ENCODE data around the gene KLF7.
"Not testable (repeated sequence)": the region's sequence is repeated elsewhere in the genome, so short reads cannot be mapped to it uniquely, and the experiment has no call there.

KLF7 gene

DNA sequence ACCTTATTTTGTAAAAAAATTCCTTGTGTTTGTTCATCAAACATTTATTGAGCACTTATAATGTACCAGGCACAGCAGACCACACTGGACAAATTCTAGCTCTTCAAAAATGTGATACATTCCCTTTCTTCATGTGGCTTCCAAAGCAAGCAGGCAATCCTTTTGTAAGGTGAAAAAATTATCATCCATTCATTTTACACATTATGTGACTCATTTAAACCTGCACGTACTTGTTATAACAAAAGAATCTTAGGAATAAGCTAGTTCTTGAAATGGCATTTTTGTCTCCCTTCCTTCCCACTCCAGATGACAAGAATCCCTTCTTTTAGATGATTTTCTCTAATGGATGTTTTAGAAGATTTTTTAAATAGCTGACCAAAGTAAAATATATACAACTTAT, 104.6 kb downstream of the KLF7 start:
- no peak for DNase-seq (ENCODE audit: low spot score)

DNA sequence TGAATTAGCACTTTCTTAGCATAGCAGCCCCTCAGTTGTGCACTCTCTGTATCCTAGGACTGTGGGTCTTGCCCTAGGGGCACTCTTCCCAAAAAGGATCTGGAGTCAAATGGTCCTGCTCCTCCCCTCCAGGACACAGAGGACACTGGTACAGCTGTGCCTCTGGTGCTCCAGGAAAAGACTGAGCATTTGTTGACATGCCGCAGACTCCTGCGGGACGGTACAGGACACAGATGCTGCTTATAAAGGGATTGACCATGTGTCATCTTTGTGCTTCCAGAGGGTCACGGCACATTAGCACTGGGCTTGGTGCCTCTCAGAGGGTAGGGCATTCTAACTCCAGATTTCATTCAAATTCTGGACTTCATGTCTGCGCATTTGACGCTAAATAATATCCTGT, 110.5 kb downstream of the KLF7 start:
- DNase-seq (ENCODE audit: low spot score), result no peak

DNA sequence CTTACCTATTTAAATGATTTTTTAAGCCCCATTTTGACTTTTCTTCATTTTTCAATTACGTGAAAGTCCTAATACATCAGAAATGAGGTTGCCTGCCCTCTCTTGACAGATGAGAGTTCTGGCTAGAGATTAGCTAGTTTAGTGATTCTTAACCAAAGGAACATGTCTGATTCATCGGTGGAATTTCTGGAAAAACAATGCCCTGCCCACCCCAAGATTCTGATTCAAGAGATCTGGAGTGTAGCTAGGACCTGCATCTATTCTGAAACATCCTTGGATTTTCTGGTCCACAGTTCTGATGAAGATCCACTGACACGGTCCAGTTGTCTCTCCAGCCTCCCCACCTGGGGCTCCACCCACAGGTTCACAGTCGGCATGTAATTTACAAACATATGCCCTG, 111.2 kb downstream of the KLF7 start:
- DNase-seq (ENCODE audit: low spot score), result no peak

GRCh38 chr2:207051385-207051965, 114.3 kb downstream of the KLF7 start:
- DNase-seq (ENCODE audit: low spot score), result no peak

DNA sequence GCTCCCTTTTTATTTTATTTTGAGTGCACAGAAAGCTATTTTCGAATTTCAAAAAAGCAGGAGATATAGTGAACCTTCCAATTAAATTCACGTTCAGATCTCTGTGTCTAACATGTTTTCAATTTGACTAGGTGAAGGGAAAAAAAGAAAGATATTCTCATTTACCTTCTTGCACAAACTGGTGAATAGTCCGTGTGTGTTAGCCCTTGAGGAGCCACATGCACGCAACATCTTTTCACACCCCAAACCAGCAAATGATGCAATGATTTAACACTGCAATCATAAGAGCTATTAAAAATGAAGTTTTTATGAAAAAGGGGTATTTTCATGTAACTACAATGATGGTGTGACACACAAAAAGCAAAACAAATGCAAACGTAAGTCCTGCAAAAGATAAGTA, 116.6 kb downstream of the KLF7 start:
- DNase-seq (ENCODE audit: low spot score), result no peak

- DNase-seq (ENCODE audit: low spot score), result no peak
Measured at GRCh38 chr2:207048416-207048815, 117.3 kb downstream of the KLF7 start.

GRCh38 chr2:207046724-207047123, 119.0 kb downstream of the KLF7 start:
- DNase-seq (ENCODE audit: low spot score), result no peak

DNA sequence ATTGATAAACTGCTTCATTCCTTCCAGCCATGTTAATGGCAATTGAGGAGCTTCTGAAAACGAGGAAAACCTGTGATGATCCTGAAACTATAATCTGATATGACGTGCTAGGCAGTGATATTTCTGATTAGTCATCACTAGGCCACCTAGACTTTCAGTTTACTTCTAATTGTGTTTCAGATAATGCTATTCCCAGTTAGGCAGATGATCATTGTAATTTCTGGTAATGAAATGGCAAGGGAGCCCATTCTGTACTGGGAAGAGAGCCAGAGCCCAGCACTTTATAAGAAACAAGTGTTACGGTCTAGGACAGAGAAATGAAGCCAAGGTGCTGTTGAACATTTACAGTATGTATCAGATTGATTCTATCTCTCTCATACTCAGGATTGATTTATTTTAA, 120.2 kb downstream of the KLF7 start:
- no peak for DNase-seq (ENCODE audit: low spot score)

GRCh38 chr2:207044379-207045362, 121.1 kb downstream of the KLF7 start:
- no peak for DNase-seq (ENCODE audit: low spot score)

DNA sequence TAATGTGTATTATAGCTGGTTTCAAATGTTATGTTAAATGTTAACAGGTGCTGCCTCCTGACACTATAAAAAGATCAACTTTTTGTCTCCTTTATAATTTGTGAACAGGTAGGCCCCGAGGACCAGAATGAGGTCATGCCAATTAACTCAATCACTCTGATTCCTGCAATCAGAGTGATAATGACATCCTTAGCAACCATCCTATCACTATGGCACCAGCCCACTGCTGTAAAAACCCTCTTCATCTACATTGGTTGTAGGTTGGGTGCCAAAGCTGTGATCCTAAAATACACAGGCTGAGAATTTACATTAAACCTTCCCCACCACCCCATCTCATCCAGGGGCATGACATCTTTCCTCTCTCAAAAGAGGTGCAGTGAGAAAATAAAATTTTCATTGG, 122.9 kb downstream of the KLF7 start:
- no peak for DNase-seq (ENCODE audit: low spot score)

DNA sequence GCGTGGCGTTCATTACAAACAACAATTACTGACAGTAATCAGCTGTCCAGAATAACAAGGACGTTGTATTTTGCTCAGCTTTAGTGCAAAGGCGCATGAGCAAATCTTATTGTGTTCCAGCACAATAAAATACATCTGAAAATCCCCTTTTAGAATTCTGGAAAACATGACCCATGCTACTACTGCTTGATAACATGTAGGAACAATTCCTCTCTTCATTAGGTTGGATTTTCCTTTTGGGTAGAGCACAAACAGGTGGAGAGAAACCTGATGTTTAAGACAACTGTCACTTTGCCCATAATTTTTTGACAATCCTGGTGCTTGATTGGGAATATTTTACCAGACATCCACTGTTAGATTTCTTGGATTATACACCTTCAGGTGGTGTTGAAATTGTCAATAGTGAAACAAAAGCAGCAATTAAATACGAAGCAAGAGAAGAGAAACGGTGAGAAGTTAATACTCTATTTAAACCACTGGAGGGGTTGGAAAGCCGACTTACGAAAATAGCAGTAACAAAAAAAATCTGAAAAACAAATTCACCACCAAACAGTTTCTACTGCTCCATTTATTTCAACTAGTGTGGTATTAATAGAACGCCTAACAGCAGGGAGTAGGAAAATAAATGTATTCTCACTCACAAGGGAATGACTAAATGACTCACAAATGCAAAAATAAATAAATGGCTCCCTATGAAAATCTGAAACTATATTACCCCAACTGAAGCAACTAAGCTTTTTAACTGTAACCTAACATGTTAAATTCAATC, 123.8 kb downstream of the KLF7 start:
- DNase-seq (ENCODE audit: low spot score), result no peak

DNA sequence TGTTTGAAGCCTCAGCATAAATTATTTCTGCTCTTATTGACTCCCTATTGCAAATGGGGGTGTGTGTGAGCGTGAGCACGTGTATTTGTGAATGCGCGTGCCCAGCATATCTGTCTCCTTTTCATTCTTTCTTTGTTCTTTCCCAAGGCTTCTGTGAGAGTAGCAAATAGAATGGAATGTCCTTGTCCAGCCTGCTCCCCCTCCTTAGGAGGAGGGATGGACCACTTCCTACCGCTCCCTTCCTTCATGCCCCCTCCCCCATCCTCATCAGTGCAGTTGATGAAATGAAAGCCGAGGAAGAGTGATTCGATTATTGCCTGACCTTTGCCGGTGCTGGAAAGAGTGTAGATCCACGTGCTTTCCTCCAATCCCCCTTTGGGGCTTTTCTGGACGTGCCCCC, 124.5 kb downstream of the KLF7 start:
- no peak for DNase-seq (ENCODE audit: low spot score)

DNA sequence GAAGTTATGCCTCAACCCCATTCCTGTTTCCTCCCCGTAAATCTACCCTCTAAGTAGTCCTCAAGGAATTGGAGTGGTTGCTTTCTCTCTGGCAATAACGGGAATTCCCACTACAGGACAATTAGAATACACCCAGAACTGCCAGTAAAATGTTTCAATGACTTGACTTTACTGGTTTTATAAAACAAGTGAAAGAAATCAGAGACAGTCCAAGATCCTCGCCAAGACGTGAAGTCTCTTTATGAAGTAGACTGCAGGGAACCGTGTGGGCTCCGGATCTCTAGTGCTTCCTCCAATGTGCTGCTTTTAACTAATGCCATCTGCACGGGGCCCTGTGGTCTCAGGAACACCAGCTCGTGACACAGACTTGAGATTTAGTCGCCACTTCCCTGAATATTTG, 125.1 kb downstream of the KLF7 start:
- no peak for DNase-seq (ENCODE audit: low spot score)

GRCh38 chr2:207039225-207039624, 126.5 kb downstream of the KLF7 start:
- DNase-seq (ENCODE audit: low spot score), result no peak

GRCh38 chr2:207038299-207038698, 127.4 kb downstream of the KLF7 start:
- DNase-seq (ENCODE audit: low spot score), result no peak

DNA sequence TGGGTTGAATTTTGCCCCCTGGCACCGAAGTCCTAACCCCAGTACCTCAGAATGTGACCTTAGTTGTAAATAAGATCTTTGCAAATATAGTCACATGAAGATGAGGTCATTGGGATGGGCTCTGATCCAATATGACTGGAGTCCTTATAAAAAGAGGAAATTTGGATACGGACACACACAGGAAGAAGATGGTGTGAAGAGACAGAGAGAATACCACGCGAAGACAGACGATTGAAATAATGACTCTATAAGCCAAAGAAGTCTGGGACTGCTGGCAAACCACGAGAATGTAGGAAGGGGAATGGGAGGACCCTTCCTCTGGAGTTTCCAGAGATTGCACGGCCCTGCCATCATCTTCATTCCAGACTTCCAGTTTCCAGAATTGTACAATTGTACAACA, 127.9 kb downstream of the KLF7 start:
- DNase-seq (ENCODE audit: low spot score), result no peak

DNA sequence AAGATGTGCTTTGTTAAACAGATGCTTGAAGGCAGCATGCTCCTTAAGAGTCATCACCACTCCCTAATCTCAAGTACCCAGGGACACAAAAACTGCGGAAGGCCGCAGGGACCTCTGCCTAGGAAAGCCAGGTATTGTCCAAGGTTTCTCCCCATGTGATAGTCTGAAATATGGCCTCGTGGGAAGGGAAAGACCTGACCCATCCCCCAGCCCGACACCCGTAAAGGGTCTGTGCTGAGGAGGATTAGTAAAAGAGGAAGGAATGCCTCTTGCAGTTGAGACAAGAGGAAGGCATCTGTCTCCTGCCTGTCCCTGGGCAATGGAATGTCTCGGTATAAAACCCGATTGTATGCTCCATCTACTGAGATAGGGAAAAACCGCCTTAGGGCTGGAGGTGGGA, 128.7 kb downstream of the KLF7 start:
- not testable (repeated sequence) for DNase-seq (ENCODE audit: low spot score)

DNA sequence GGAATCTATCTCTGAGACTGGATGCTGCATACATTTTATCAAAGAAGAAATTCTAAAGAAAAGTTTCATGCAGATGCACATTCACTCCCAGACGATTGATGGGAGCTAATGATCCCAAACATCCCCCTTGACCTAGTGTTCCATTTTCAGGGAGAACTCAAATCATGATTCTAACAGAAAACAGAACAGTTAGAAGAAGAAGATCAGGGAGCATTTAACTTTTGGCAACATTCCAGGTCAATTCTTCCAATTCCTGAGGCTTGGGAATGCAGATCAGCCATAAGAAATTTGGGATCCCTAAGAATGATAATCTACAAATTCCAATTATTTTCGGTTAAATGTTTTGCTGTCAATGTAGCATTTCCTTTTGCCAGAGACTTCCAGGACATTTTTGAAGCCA, 129.9 kb downstream of the KLF7 start:
- no peak for DNase-seq (ENCODE audit: low spot score)

DNA sequence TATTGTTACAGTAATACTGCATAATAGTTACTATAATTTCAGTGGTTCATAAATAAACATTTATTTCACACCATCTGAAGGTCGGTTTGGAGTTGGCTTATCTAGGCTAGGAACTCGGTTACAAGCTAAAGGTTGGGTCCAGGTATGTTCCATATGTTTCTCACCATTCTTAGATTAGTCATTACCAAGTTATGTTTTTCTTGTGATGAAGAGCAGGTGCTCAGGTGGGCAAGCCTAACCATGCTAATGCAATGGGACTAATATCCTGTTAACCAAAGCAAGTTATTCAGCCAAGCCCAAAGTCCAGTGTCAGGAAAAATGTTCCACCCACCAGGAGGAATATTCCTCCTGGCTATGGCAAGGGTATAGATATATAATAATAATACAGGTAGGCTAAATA, 133.3 kb downstream of the KLF7 start:
- DNase-seq (ENCODE audit: low spot score), result no peak
